Measurements from ENCODE around the gene RETN. TPM values are rescaled to one million over a fixed set of nuclear protein-coding genes. Genes with fewer than 3 reads are reported as not detected.

The RETN gene
- total RNA-seq, 1 donor from 2014 or later: 21.1 TPM

- H3K36me3 ChIP-seq: peaks cover 29% of the 10 kb centered on the region
- peaks cover 14% of the 10 kb centered on the region for H3K4me1 ChIP-seq
- DNase-seq (no peak), ATAC-seq (no peak)
- peak overlapping the region; percentile 100 for H3K4me3 ChIP-seq
- intact Hi-C loops (cut with DNase I): loop anchor here (2.0 kb wide), 1 partner anchor 111 kb away; no protein-coding TSS in a partner anchor
- H3K27ac ChIP-seq: peak overlapping the region; percentile 92
- H3K9me3 ChIP-seq: no peaks in the 10 kb centered on the region
- peaks cover 4% of the 10 kb centered on the region for H3K27me3 ChIP-seq (ENCODE audit: low read depth)
- no peak for TF ChIP-seq CTCF (IDR thresholded peaks at IDR 0.05)
These were observed 11.1 kb downstream of the RETN start for GRCh38 chr19:7679771-7680605.

GRCh38 chr19:7680606-7681339 is 11.9 kb downstream of the RETN start, which contains the start of gene TRAPPC5:
Gene TRAPPC5 (plus strand): TSS chr19:7680833. CDS start chr19:7682254, 1,421 bp downstream.
- Histone ChIP-seq H3K27ac (peak within 1 kb of the TSS; percentile 92), H3K4me1 (peaks cover 14% of the 10 kb centered on the region), H3K4me3 (peak within 1 kb of the TSS; percentile 100), H3K9me3 (no peaks in the 10 kb centered on the region), H3K36me3 (peaks cover 34% of the 10 kb centered on the region), H3K27me3 (ENCODE audit: low read depth) (no peaks in the 10 kb centered on the region)
- TF ChIP-seq CTCF (IDR thresholded peaks at IDR 0.05): peak; percentile 99
- intact Hi-C loops (cut with DNase I): loop anchor here (2.0 kb wide), 1 partner anchor 112 kb away; no protein-coding TSS in a partner anchor
- peak; percentile 93 for DNase-seq
- ATAC-seq: peak; percentile 89 to 96

- DNase-seq: peak; percentile 90
- Histone ChIP-seq H3K4me3 (peak overlapping the region; percentile 100), H3K36me3 (peaks cover 34% of the 10 kb centered on the region), H3K9me3 (no peaks in the 10 kb centered on the region), H3K27me3 (ENCODE audit: low read depth) (no peaks in the 10 kb centered on the region), H3K4me1 (peaks cover 14% of the 10 kb centered on the region), H3K27ac (peak overlapping the region; percentile 92)
- ATAC-seq: peak; percentile 77 to 79
- intact Hi-C loops (cut with DNase I): loop anchor here (2.0 kb wide), 1 partner anchor 113 kb away; no protein-coding TSS in a partner anchor
- TF ChIP-seq CTCF (IDR thresholded peaks at IDR 0.05): peak; percentile 45
These were observed 12.7 kb downstream of the RETN start for GRCh38 chr19:7681340-7682174.

GRCh38 chr19:7682175-7682855 is 13.5 kb downstream of the RETN start:
- no peaks in the 10 kb centered on the region for H3K9me3 ChIP-seq
- TF ChIP-seq CTCF (IDR thresholded peaks at IDR 0.05): no peak
- peaks cover 34% of the 10 kb centered on the region for H3K36me3 ChIP-seq
- peak overlapping the region; percentile 100 for H3K4me3 ChIP-seq
- no peaks in the 10 kb centered on the region for H3K27me3 ChIP-seq (ENCODE audit: low read depth)
- intact Hi-C loops (cut with DNase I): no loop called here
- no peak for ATAC-seq
- H3K27ac ChIP-seq: peak overlapping the region; percentile 92
- DNase-seq: no peak
- H3K4me1 ChIP-seq: peaks cover 14% of the 10 kb centered on the region

All from lower lobe of right lung (tissue), 2 donors.